ENCODE data around the gene NECTIN4.

- TF ChIP-seq, protein P1, sequence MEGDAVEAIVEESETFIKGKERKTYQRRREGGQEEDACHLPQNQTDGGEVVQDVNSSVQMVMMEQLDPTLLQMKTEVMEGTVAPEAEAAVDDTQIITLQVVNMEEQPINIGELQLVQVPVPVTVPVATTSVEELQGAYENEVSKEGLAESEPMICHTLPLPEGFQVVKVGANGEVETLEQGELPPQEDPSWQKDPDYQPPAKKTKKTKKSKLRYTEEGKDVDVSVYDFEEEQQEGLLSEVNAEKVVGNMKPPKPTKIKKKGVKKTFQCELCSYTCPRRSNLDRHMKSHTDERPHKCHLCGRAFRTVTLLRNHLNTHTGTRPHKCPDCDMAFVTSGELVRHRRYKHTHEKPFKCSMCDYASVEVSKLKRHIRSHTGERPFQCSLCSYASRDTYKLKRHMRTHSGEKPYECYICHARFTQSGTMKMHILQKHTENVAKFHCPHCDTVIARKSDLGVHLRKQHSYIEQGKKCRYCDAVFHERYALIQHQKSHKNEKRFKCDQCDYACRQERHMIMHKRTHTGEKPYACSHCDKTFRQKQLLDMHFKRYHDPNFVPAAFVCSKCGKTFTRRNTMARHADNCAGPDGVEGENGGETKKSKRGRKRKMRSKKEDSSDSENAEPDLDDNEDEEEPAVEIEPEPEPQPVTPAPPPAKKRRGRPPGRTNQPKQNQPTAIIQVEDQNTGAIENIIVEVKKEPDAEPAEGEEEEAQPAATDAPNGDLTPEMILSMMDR (conservative IDR thresholded peaks at IDR 0.05), result no peak
- no peak for TF ChIP-seq EZH2 (IDR thresholded peaks at IDR 0.05; ENCODE audit: low read depth)
Measured at GRCh38 chr1:161076410-161076809, 12.9 kb downstream of the NECTIN4 start.
